Panc1 (cell line): ENCODE measurements around the gene FOXD2. TPM values are rescaled to one million over a fixed set of nuclear protein-coding genes. Genes with fewer than 3 reads are reported as not detected.

Experiments used
- ATAC-seq: fragments of 200-7000 bp; cut with Tn5 transposase; 2 replicates; pipeline ENCODE4 v1.9.1; 2020; ENCODE audit warnings: mild to moderate bottlenecking, moderate library complexity
- BruUV-seq: library from RNA; stranded (reverse); fragments of 400-500 nt; replicated peaks from 2 replicates; lab custom pipeline; 2021; lab: Mats Ljungman, UMichigan
- CTCF ChIA-PET: fragments of 300-600 bp; sonication (Branson Sonifier 250); formaldehyde crosslinking; loops from one replicate; lab custom pipeline; 2022; ENCODE audit warnings: antibody characterized with exemption; lab: Charles Lee
- POLR2A ChIA-PET: fragments of 300-600 bp; sonication (Branson Sonifier 250); formaldehyde crosslinking; loops from one replicate; lab custom pipeline; 2022; ENCODE audit warnings: antibody characterized with exemption; lab: Charles Lee
- DNase-seq: peaks from one replicate; pipeline ENCODE4 v3.0.0-alpha.2; 2010; ENCODE audit warnings: low read depth, low spot score
- H3K27ac ChIP-seq: 2 replicates; pipeline ENCODE4 v1.5.1; 2011; ENCODE audit warnings: mild to moderate bottlenecking, low read length, inconsistent platforms
- H3K27me3 ChIP-seq: fragments of 200-500 bp; sonication (Bioruptor generic); 2 replicates; pipeline ENCODE4 v1.6.0; 2014; ENCODE audit warnings: low read length, inconsistent platforms; ENCODE audit not compliant: control insufficient read depth, insufficient read depth
- H3K36me3 ChIP-seq: fragments of 200-500 bp; sonication (Bioruptor generic); 2 replicates; pipeline ENCODE4 v1.5.1; 2014; ENCODE audit warnings: inconsistent platforms, mild to moderate bottlenecking, low read length, moderate library complexity; ENCODE audit not compliant: control insufficient read depth, insufficient read depth
- H3K4me1 ChIP-seq: 2 replicates; pipeline ENCODE4 v1.5.1; 2011; ENCODE audit warnings: inconsistent platforms, mild to moderate bottlenecking, low read length, moderate library complexity; ENCODE audit not compliant: control insufficient read depth, insufficient read depth
- H3K4me3 ChIP-seq, 2 experiments: 2 replicates each; pipeline ENCODE4 v1.5.1; 2011 to 2012; ENCODE audit warnings: low read depth in 2 of 2, low read length in 2 of 2, mild to moderate bottlenecking in 2 of 2, inconsistent platforms in 1 of 2, moderate library complexity in 1 of 2
- H3K9me3 ChIP-seq: fragments of 200-500 bp; sonication (Bioruptor generic); 2 replicates; pipeline ENCODE4 v1.5.1; 2014; ENCODE audit warnings: low read depth, mild to moderate bottlenecking, inconsistent platforms, low read length, moderate library complexity; ENCODE audit not compliant: control insufficient read depth, insufficient read depth
- CTCF ChIP-seq: fragments of 450-650 bp; IDR thresholded peaks from 2 replicates; pipeline ENCODE4 v1.5.1; 2017; ENCODE audit warnings: mild to moderate bottlenecking
- POLR2AphosphoS5 ChIP-seq: IDR thresholded peaks from 2 replicates; pipeline ENCODE4 v1.6.1; 2012; ENCODE audit warnings: mild to moderate bottlenecking, low read depth, low read length, moderate library complexity
- REST ChIP-seq, 2 experiments: IDR thresholded peaks; 2 replicates each; pipeline ENCODE4 v1.6.1; 2011 to 2012; ENCODE audit warnings: low read depth in 2 of 2, control low read depth in 1 of 2, low read length in 1 of 2, mild to moderate bottlenecking in 1 of 2, moderate library complexity in 1 of 2; ENCODE audit not compliant: insufficient read depth in 1 of 2
- SIN3A ChIP-seq: IDR thresholded peaks from 2 replicates; pipeline ENCODE4 v1.6.1; 2012; ENCODE audit warnings: low read depth, mild to moderate bottlenecking, low read length, moderate library complexity, borderline replicate concordance; ENCODE audit not compliant: insufficient read depth
- TCF7L2 ChIP-seq: IDR thresholded peaks from 2 replicates; pipeline ENCODE4 v1.6.1; 2011; ENCODE audit warnings: mild to moderate bottlenecking, low read depth, low read length, inconsistent platforms
- in situ Hi-C: cut with HindIII; loops from 2 replicates; pipeline ENCODE4 v1.10.0; 2016; ENCODE audit warnings: low sequenced_read_pairs, low pct_unique_long_range_greater_than_20kb
- intact Hi-C: fragments of 100-400 bp; cut with micrococcal nuclease; formaldehyde crosslinking; loops from one replicate; pipeline ENCODE4 v1.10.0; 2022; ENCODE audit not compliant: unreplicated experiment
- total RNA-seq: library from RNA; stranded (reverse); gene quantifications from one replicate; pipeline ENCODE4 v1.2.1, GENCODE V29; 2021; ENCODE audit not compliant: unreplicated experiment

The FOXD2 gene
- total RNA-seq, 1 experiment from 2014 or later: 2.2 TPM

- BruUV-seq: no TSS peak
- DNase-seq (no peak), ATAC-seq (no peak)
- H3K27ac ChIP-seq: no peak overlapping the region
- no peaks in the 10 kb centered on the region for H3K36me3 ChIP-seq
- in situ Hi-C loops (no loop called here), intact Hi-C loops (no loop called here)
- H3K9me3 ChIP-seq: no peaks in the 10 kb centered on the region
- H3K4me1 ChIP-seq: no peaks in the 10 kb centered on the region
- CTCF ChIA-PET: no interaction called here
- TF ChIP-seq REST (IDR thresholded peaks at IDR 0.05; ENCODE audit: insufficient read depth in 1 of 2, low read depth in 2 of 2, low read length in 1 of 2): no peak
- TF ChIP-seq POLR2AphosphoS5: no peak
- no peak for TF ChIP-seq CTCF
- TF ChIP-seq TCF7L2: no peak
- no peak overlapping the region for H3K4me3 ChIP-seq
- no peaks in the 10 kb centered on the region for H3K27me3 ChIP-seq
- POLR2A ChIA-PET: no interaction called here
Observed at GRCh38 chr1:47410068-47410455, 27.8 kb upstream of the FOXD2 start.

GRCh38 chr1:47411436-47411835 is 26.4 kb upstream of the FOXD2 start:
- Histone ChIP-seq H3K9me3 (no peaks in the 10 kb centered on the region), H3K27me3 (no peaks in the 10 kb centered on the region), H3K27ac (no peak overlapping the region), H3K4me3 (no peak overlapping the region), H3K36me3 (no peaks in the 10 kb centered on the region), H3K4me1 (no peaks in the 10 kb centered on the region)
- intact Hi-C loops (no loop called here), in situ Hi-C loops (no loop called here)
- TF ChIP-seq POLR2AphosphoS5 (no peak), SIN3A (no peak), CTCF (no peak), REST (IDR thresholded peaks at IDR 0.05; ENCODE audit: insufficient read depth in 1 of 2, low read depth in 2 of 2, low read length in 1 of 2) (no peak), TCF7L2 (no peak)
- no peak for ATAC-seq
- no TSS peak for BruUV-seq
- ChIA-PET POLR2A (no interaction called here), CTCF (no interaction called here)
- no peak for DNase-seq
